Measurements from ENCODE around the gene MYPOP.

MYPOP gene, protein sequence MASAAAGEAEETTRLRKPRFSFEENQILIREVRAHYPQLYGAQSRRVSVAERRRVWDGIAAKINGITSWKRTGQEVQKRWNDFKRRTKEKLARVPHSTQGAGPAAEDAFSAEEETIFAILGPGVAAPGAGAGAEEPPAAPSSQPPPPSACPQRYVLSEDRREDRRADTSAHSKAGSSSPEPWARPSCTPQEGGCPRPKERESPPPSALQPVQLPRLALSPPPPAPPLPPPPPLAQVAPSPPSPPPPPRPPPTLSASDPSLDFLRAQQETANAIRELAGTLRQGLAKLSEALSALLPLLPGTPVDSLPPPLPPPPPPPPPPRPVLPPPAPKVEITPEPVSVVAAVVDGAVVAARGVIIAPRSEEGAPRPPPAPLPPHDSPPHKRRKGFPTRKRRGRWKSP

GRCh38 chr19:45901912-45902650 is at the start of gene MYPOP:
Gene MYPOP, minus strand, starts transcription at chr19:45902613. Its CDS starts 840 bp downstream, at chr19:45901773.
- TF ChIP-seq ZNF274 (IDR thresholded peaks at IDR 0.05; ENCODE audit: low read depth, low read length), result no peak
- peak within 1 kb of the TSS; percentile 82 for H3K4me3 ChIP-seq (ENCODE audit: low read length)

- TF ChIP-seq ZNF274 (IDR thresholded peaks at IDR 0.05; ENCODE audit: low read depth, low read length), result no peak
- H3K4me3 ChIP-seq (ENCODE audit: low read length), result no peak overlapping the region
Measured at GRCh38 chr19:45947926-45948325, 45.5 kb upstream of the MYPOP start.

GRCh38 chr19:45940515-45940805 is 38.0 kb upstream of the MYPOP start:
- H3K4me3 ChIP-seq (ENCODE audit: low read length), result no peak overlapping the region
- TF ChIP-seq ZNF274 (IDR thresholded peaks at IDR 0.05; ENCODE audit: low read depth, low read length), result no peak

- no peak for TF ChIP-seq ZNF274 (IDR thresholded peaks at IDR 0.05; ENCODE audit: low read depth, low read length)
- no peak overlapping the region for H3K4me3 ChIP-seq (ENCODE audit: low read length)
Measured at GRCh38 chr19:45939792-45940514, 37.5 kb upstream of the MYPOP start.

DNA sequence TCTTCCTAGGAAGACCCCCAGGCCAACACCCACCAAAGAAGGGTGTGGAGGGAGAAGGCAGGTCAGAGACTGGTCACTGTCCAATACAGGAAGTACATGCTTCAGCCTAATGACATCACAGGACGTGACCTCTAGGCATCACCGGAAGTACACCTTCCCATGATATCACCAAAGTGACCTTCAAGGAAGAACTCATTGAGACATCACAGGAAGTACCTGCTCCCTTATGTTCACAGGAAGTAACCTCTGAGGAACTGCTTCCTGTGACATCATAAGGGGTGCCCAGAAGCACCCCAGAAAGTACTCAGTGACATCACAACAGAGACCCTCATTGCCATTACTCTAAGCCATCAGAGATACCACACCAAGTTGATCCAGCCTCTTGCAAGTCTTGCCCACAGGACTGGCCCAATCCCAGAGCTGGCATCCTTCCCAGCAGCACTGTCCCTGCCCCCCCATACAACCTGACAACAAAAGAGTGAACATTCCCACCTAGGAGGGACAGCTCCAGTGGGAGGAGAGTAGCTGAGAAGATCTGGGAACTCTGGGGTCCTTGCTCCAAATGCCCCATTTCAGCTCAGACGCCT is 36.4 kb upstream of the MYPOP start:
- H3K4me3 ChIP-seq (ENCODE audit: low read length), result no peak overlapping the region
- no peak for TF ChIP-seq ZNF274 (IDR thresholded peaks at IDR 0.05; ENCODE audit: low read depth, low read length)

- H3K4me3 ChIP-seq (ENCODE audit: low read length), result no peak overlapping the region
- TF ChIP-seq ZNF274 (IDR thresholded peaks at IDR 0.05; ENCODE audit: low read depth, low read length), result no peak
Measured at GRCh38 chr19:45935267-45935666, 32.9 kb upstream of the MYPOP start.

DNA sequence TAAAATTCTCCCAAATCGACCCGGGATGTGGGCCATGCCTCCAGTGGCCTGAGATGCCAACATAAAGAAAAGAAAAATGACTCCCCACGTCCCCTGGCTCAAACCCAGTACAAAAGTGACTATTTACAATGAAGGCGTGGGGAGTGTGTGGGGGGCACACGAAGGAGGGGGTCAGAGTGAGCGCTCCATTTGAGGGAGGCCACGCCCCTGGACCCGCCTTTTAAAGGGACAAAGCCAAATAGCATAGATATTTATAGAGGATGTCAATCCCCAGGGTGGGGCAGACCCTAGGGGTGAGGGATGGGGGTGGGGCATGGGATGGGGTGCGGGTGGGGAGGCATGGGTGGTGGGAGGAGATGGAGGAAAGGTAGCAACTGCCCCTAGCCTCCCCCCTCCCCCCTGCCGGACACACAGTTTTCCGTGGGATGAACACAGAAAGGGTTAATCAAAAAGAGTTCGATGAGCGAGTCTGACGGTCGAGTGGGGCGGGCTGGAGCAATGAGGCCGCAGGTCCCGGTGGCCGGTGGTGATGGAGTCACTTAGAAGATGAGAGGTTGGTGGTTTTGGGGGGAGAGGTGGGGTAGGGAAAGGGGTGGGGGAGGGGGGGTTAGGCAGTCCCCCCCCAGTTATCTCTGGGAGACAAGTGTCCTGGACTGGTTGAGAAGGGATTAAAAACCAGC is 32.3 kb upstream of the MYPOP start:
- H3K4me3 ChIP-seq (ENCODE audit: low read length), result no peak overlapping the region
- TF ChIP-seq ZNF274 (IDR thresholded peaks at IDR 0.05; ENCODE audit: low read depth, low read length), result no peak

DNA sequence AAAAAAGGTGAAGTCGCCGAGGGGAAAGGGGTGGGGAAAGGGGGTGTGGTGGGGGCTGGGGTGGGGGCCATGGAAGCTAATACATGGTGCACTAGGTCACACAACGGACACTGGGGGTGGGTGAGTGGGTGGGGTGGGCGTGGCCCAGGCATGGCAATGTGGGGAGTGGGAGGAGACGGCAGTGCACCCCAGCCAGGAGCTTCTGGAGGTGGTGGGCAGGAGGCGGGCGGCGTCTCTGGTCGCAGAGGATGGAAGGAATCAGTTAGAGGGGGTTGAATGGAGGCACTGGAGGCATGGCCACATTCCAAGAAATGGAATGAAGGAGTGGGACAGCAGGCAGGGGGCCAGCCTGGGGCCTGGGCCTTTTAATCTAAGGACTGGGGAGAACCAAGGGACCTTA is 31.3 kb upstream of the MYPOP start:
- no peak overlapping the region for H3K4me3 ChIP-seq (ENCODE audit: low read length)
- no peak for TF ChIP-seq ZNF274 (IDR thresholded peaks at IDR 0.05; ENCODE audit: low read depth, low read length)

DNA sequence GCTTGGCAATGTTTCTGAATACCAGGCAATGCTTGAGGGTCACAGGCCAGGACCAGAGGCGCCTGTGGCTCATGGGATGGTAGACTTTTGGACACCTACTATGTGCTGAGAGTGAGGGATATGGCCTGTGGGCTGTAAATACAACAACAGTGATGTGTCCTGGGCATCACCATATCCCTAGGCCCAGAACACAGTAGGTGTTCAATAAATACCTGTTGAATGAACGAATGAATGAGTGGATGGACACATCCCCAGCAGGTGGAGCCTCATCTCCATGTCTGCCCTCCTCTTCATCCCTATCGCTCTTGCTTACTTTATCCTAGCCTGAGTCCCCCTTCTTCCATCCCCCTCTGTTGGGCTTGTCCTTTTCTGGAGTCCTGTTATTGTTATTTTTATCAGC is 28.6 kb upstream of the MYPOP start:
- H3K4me3 ChIP-seq (ENCODE audit: low read length), result no peak overlapping the region
- no peak for TF ChIP-seq ZNF274 (IDR thresholded peaks at IDR 0.05; ENCODE audit: low read depth, low read length)

DNA sequence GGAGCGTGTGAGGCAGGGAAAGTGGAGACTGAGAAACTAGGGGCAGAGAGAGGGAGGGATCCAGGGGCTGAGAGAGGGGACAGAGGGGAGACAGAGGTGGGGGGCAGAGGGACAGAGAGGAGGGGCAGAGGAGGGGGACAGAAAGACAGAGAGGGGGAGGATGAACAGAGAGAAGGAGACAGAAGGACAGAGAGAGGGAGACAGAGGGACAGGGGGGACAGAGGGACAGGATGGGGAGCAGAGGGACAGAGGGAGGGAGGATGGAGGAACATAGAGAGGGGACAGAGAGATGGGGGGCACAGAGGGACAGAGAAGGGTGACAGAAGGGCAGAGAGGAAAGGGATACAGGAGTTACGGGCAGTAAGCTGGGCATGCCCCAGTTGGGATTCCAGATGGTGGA is 26.8 kb upstream of the MYPOP start:
- no peak overlapping the region for H3K4me3 ChIP-seq (ENCODE audit: low read length)
- TF ChIP-seq ZNF274 (IDR thresholded peaks at IDR 0.05; ENCODE audit: low read depth, low read length), result no peak

DNA sequence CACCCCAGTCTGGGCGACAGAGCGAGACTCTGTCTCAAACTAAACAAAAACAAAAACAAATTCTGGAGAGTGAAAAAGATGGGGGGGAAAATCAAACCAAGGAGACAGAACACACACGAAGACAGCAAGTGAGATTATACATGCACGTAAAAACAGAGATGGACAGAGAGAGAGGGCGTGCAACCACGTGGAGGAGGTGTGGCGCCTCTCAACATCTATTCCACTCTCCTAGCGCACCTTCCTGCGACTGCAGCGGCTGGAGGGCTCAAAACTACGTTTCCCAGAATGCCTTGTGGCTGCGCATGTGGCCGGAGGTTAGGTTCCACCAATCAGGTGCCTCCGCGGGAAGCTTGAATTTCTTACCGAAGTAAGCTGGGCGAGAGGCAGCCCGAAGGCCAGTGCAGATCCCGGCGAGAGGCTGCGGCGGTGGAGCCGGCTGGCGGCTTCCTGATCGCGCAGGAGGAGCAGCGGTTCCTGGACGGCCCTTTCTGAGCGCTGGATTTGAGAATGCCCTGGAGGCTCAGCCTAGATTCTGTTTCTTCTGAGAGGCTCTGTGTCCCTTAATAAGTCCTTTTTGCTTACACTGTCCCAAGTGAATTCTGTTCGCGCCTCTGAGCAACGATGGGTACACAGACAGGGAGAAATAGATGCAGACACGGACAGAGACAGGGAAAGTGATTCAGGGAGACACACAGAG is 25.3 kb upstream of the MYPOP start:
- H3K4me3 ChIP-seq (ENCODE audit: low read length), result peak overlapping the region; percentile 40; the same call in 1 of the 2 replicates

GRCh38 chr19:45924891-45925447 is 22.6 kb upstream of the MYPOP start:
- no peak for TF ChIP-seq ZNF274 (IDR thresholded peaks at IDR 0.05; ENCODE audit: low read depth, low read length)
- H3K4me3 ChIP-seq (ENCODE audit: low read length), result no peak overlapping the region

More for the DNA sequence above, 25.3 kb upstream of the MYPOP start:
- no peak for TF ChIP-seq ZNF274 (IDR thresholded peaks at IDR 0.05; ENCODE audit: low read depth, low read length)

DNA sequence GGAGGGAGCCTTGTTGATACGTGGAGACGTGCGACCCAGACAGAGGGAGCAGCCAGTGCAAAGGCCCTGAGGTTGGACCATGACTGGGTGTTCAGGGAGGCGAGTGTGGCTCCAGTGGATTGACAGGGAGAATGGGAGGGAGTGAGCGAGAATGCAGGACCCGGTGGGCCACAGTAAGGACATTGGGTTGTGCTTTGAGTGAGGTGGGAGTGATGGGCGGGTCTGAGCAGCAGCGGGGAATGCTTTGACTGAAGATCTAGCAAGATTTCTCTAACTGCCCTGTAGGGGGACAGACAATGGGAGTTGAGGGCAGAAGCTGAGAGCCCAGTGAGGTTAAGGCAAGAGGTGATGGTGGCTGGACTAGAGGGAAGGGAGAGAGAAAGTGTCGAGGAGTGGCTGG is 19.9 kb upstream of the MYPOP start:
- TF ChIP-seq ZNF274 (IDR thresholded peaks at IDR 0.05; ENCODE audit: low read depth, low read length), result no peak
- H3K4me3 ChIP-seq (ENCODE audit: low read length), result no peak overlapping the region
